Tibial artery (tissue), 4 donors: ENCODE results near the gene RNF5.
A peak's percentile ranks its signal among the peaks of the same experiment; 100 is the strongest.
"Not testable (repeated sequence)": the region's sequence is repeated elsewhere in the genome, so short reads cannot be mapped to it uniquely, and the experiment has no call there.

Experiments
- DNase-seq, 2 donors: peaks; one replicate each; pipeline ENCODE4 v3.0.0-alpha.2; 2019
- H3K27ac ChIP-seq, 2 donors: fragments of 200-600 bp; sonication (generic) in 1 of 2; 1 replicate in 1 of 2; 2 replicates in 1 of 2; pipeline ENCODE4 v1.5.1; 2018 to 2019; ENCODE audit warnings: mild to moderate bottlenecking in 1 of 2
- H3K27me3 ChIP-seq, 2 donors: fragments of 200-600 bp; sonication (generic) in 1 of 2; one replicate each; pipeline versions ENCODE4 v1.5.1 to v1.6.0; 2016 to 2019
- H3K36me3 ChIP-seq, 3 donors: fragments of 200-600 bp; sonication (generic) in 2 of 3; one replicate each; pipeline ENCODE4 v1.5.1; 2016 to 2019; ENCODE audit warnings: mild to moderate bottlenecking in 2 of 3
- H3K4me1 ChIP-seq, 4 donors: fragments of 200-600 bp; sonication (generic) in 2 of 4; 1 replicate in 3 of 4; 2 replicates in 1 of 4; pipeline ENCODE4 v1.5.1; 2016 to 2019
- H3K4me3 ChIP-seq, 2 donors: fragments of 200-600 bp; sonication (generic) in 1 of 2; 1 replicate in 1 of 2; 2 replicates in 1 of 2; pipeline ENCODE4 v1.5.1; 2018 to 2019; ENCODE audit warnings: mild to moderate bottlenecking in 2 of 2
- H3K9me3 ChIP-seq, 3 donors: fragments of 200-600 bp; sonication (generic) in 1 of 3; one replicate each; pipeline ENCODE4 v1.5.1; 2016 to 2019
- intact Hi-C: fragments of 100-400 bp; cut with DNase I; formaldehyde crosslinking; loops from one replicate; pipeline ENCODE4 v1.15.0; 2023; ENCODE audit warnings: low total_unique reads
- TF ChIP-seq, protein P1 (sequence below), 2 experiments: fragments of 200-600 bp in 1 of 2; fragments of 450-650 bp in 1 of 2; IDR thresholded peaks; one replicate each; pipeline ENCODE4 v1.5.1; 2017 to 2019; ENCODE audit warnings: antibody characterized with exemption in 2 of 2, mild to moderate bottlenecking in 1 of 2, moderate library complexity in 1 of 2

RNF5 gene

DNA sequence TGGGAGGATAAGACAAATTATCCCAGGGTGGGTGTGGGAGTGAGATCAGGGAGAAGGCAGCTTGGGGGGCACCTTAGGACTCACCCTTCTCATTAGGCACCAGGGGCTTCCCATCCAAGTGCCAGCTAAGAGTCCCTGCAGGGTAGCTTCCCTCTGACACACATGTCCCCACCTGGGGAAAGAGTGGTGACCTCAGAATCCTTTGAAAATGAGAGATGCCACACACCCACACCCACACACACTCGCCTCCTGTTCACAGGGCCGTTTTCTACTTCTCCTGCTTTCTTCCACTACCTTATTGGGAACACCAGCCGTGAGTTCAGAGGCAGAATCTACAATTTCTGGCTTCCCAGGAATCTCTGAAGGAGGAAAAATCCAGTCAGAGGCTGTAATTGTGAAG is 4.8 kb downstream of the RNF5 start:
- intact Hi-C loops: no loop called here

DNA sequence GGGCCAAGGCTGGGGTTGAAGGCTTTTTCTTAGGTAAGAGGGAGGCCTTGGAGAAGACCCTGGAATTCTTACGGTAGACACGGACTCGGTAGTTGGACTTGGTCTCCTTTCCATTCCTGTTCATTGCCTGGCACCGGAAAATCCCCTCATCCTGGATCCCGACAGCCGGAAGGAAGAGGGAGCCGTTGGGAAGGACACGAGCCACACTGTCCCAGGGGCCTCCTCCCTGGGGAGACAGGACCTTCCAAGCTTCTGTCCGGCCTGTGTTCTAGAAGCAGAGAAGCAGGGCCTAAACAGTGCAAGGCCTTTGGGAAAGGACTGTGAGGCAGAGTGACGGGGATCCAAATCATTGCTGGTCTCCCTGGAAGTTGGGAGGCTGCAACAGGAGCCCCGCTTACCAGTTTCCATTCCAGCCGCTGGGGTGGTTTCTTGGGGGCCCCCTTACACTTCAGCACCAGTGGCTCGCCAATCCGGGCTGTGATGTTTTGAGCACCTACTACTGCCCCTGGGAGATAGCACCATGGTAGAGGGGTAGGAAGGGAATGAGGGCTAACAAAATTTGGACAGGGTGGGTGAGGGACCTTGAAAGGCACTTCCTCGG is 5.4 kb downstream of the RNF5 start:
- intact Hi-C loops: no loop called here
- TF ChIP-seq, protein P1, sequence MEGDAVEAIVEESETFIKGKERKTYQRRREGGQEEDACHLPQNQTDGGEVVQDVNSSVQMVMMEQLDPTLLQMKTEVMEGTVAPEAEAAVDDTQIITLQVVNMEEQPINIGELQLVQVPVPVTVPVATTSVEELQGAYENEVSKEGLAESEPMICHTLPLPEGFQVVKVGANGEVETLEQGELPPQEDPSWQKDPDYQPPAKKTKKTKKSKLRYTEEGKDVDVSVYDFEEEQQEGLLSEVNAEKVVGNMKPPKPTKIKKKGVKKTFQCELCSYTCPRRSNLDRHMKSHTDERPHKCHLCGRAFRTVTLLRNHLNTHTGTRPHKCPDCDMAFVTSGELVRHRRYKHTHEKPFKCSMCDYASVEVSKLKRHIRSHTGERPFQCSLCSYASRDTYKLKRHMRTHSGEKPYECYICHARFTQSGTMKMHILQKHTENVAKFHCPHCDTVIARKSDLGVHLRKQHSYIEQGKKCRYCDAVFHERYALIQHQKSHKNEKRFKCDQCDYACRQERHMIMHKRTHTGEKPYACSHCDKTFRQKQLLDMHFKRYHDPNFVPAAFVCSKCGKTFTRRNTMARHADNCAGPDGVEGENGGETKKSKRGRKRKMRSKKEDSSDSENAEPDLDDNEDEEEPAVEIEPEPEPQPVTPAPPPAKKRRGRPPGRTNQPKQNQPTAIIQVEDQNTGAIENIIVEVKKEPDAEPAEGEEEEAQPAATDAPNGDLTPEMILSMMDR (IDR thresholded peaks at IDR 0.05): no peak
- peaks cover 0 to 57% (median 43%) of the 10 kb centered on the region in 4 donors for H3K4me1 ChIP-seq
- no peak overlapping the region for H3K4me3 ChIP-seq
- no peaks in the 10 kb centered on the region for H3K9me3 ChIP-seq
- no peaks in the 10 kb centered on the region for H3K27me3 ChIP-seq
- H3K27ac ChIP-seq: peak overlapping the region; percentile 50 to 92
- DNase-seq: no peak
- peaks cover 21 to 66% (median 50%) of the 10 kb centered on the region in 3 donors for H3K36me3 ChIP-seq

More for the DNA sequence above, 4.8 kb downstream of the RNF5 start:
- Histone ChIP-seq H3K4me1 (peaks cover 0 to 52% (median 38%) of the 10 kb centered on the region in 4 donors), H3K36me3 (peaks cover 21 to 66% (median 50%) of the 10 kb centered on the region in 3 donors), H3K27me3 (no peaks in the 10 kb centered on the region), H3K4me3 (no peak overlapping the region), H3K9me3 (no peaks in the 10 kb centered on the region), H3K27ac (peak overlapping the region; percentile 50 to 92)
- no peak for DNase-seq
- TF ChIP-seq, protein P1 (IDR thresholded peaks at IDR 0.05): no peak

DNA sequence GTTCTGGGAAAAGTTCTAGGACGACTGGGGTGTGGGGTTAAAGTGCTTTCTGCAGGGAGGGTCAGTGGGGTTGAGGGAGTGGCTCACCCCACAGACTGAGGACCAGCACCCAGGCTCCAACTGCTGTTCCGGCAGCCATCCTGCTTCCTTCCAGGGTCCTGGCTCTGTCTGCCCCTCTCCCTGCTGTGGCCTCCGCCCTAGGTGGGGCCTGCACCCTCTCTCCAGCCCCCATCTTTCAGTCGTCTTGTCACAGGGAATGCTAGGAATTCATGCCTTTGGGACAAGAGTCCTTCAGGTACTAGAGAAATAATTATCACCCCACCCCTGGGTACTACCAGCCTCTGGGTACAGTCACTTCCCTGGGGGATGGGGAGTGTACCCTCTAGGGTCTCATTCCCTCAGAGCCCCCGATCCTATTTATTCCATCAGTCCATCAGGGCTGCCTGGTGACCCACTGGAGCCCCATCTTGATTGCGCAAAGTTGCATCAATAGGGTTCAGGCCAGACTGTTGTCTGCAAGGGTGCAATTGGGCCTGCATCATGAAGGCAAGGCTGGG is 6.0 kb downstream of the RNF5 start, which contains the start of gene AGER:
Gene AGER, minus strand, starts transcription at position 170 of the 557 bp plus-strand sequence. Its CDS starts 31 bp downstream, at position 139.
- TF ChIP-seq, protein P1 (IDR thresholded peaks at IDR 0.05): no peak

DNA sequence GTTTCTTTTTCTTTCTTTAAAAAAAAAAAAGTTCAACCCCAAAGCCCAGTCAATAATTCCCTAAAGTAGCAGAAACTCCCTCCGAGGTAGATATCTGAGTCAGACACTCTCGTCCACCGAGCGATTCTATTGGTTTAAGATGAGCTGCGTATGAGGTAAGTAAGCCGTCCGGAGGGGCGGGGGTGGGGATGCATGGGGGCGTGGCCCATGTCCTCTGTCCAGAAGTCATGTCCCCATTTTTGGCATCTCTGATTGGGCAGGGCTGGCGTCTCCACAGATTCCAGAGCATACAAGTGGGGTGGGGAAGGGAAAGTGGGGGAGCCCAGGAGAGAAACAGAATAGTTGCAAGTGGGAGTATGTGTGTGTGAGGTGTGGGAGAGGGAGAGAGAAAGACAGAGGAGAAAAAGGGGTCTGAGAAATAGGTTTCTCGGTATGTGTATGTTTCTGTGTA is 7.5 kb downstream of the RNF5 start:
- peak; percentile 91 to 96 for DNase-seq
- Histone ChIP-seq H3K36me3 (peaks cover 20 to 54% (median 38%) of the 10 kb centered on the region in 3 donors), H3K27ac (peak overlapping the region; percentile 76 to 92), H3K4me1 (peaks cover 0 to 53% (median 39%) of the 10 kb centered on the region in 4 donors)
- intact Hi-C loops, H3K9me3 ChIP-seq, H3K4me3 ChIP-seq, H3K27me3 ChIP-seq: not testable (repeated sequence)

More for the DNA sequence above, 6.0 kb downstream of the RNF5 start, which contains the start of gene AGER:
- intact Hi-C loops: no loop called here
- Histone ChIP-seq H3K4me3 (no peak within 1 kb of the TSS), H3K27me3 (no peaks in the 10 kb centered on the region), H3K36me3 (peaks cover 21 to 66% (median 50%) of the 10 kb centered on the region in 3 donors), H3K27ac (peak within 1 kb of the TSS; percentile 76 to 92), H3K4me1 (peaks cover 0 to 58% (median 44%) of the 10 kb centered on the region in 4 donors), H3K9me3 (no peaks in the 10 kb centered on the region)
- DNase-seq: peak in 1 of 2 donors; percentile 62

DNA sequence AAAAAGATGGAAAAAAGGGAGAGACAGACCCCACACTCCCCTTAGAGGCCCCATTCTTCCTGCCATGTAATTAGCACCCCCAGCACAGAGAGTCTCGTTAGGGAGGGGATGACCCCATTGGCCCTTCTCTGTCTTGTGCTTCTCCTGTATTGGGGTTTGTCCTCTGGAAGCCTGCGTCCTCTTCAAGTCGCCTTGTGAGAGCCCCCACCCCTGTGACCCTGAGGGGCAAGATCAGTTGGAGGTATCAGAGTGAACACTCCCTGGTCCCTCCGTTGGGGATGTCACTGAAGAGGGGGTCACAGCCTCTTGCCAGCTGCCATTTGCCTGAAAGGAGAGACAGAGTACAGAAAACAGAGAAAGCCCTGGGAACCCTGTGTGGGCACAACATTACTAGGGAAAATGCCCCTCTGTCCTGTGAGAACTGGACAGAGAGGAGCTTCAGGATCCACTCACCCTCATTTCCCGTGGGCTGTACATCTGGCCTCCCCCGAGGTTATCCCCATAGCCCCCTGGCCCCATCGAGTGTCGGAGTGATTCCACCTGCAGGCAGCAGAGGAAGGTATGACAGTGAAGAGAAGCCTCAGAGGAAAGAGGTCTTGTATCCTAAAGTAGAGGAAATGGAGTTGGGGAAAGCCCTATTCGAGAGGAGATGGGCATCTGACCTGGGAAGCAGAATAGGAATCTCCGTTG is 8.1 kb downstream of the RNF5 start:
- H3K4me3 ChIP-seq, H3K9me3 ChIP-seq, DNase-seq, H3K27me3 ChIP-seq, intact Hi-C loops: not testable (repeated sequence)
- Histone ChIP-seq H3K36me3 (peaks cover 14 to 48% (median 32%) of the 10 kb centered on the region in 3 donors), H3K27ac (peak overlapping the region; percentile 76 to 92), H3K4me1 (peaks cover 0 to 59% (median 41%) of the 10 kb centered on the region in 4 donors)

DNA sequence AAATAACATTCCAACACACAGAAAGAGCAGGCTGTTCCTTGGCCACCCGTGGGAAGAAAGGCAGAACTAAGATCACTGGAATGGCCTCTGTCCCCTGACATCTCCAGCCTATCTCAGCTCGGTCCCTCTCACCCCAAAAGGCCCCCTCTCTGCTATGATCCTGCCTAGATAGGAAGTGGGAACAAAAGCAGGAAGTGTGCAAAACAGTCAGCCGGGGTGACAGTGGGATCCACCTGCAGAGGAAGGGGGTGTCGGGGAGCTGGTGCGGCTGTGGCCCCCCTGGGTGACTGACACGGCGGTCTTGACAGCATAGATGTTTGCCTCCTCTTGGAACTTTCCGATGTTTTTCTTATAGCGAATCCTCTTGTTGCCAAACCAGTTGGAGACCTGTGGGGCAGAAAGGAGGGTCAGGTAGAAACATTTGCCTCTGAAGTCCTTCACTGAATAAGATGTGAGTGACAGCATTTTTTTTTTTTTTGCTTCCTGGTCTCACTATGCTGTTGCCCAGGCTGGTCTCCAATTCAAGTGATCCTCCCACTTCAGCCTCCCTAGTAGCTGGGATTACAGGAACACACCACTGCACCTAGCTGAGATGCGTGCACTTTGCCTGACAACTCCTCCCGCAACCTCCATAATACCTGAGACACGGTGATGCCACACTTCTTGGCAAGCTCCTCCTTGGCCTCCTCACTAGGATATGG is 9.0 kb downstream of the RNF5 start:
- no peak overlapping the region for H3K4me3 ChIP-seq
- peak overlapping the region; percentile 76 to 92 for H3K27ac ChIP-seq
- TF ChIP-seq, protein P1 (IDR thresholded peaks at IDR 0.05): no peak
- no peaks in the 10 kb centered on the region for H3K27me3 ChIP-seq
- peaks cover 12 to 39% (median 31%) of the 10 kb centered on the region in 3 donors for H3K36me3 ChIP-seq
- intact Hi-C loops: no loop called here
- H3K9me3 ChIP-seq: no peaks in the 10 kb centered on the region
- H3K4me1 ChIP-seq: peaks cover 0 to 56% (median 42%) of the 10 kb centered on the region in 4 donors
- no peak for DNase-seq

DNA sequence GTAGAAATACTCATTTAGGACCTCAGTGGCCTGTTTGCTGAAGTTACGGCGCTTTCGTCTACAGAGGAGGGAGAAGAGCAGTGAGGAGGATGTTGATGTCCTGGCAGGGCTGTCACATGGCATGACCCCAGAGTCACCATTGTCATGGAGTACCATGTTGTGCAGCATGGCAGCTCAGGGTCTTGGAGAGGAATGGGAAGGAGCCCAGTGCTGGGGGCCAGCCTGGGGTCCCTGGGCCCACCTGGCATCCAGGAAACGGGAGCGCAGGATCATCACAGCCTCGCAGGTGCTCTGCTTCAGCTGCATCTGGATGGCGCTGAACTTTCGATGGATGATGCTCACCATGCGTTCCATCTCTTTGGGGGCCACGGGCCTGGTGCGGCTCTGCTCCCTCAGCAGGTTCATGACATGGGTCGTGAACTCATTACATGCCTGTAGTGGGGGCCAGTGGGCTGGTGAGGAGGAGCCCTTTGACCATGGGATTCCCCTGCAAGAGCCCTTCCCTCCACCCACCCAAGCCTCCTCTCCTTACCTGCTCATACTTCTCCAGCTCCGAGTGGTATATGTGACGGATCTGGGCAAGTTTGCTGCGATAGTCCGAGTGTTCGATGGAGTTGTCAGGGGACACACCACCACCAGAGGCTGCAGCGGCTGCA is 9.6 kb downstream of the RNF5 start:
- Histone ChIP-seq H3K4me3 (peak overlapping the region; percentile 86 to 92), H3K4me1 (peaks cover 0 to 57% (median 45%) of the 10 kb centered on the region in 4 donors), H3K27ac (peak overlapping the region; percentile 92 to 97), H3K36me3 (peaks cover 12 to 32% (median 31%) of the 10 kb centered on the region in 3 donors)
- intact Hi-C loops, H3K27me3 ChIP-seq, H3K9me3 ChIP-seq: not testable (repeated sequence)
- DNase-seq: peak in 1 of 2 donors; percentile 60
